ENCODE results near the gene RASGRF1. TPM values are rescaled to one million over a fixed set of nuclear protein-coding genes. Genes with fewer than 3 reads are reported as not detected.
A peak's percentile ranks its signal among the peaks of the same experiment; 100 is the strongest.

RASGRF1 gene
- total RNA-seq, 1 donor from 2014 or later: 7.4 TPM

DNA sequence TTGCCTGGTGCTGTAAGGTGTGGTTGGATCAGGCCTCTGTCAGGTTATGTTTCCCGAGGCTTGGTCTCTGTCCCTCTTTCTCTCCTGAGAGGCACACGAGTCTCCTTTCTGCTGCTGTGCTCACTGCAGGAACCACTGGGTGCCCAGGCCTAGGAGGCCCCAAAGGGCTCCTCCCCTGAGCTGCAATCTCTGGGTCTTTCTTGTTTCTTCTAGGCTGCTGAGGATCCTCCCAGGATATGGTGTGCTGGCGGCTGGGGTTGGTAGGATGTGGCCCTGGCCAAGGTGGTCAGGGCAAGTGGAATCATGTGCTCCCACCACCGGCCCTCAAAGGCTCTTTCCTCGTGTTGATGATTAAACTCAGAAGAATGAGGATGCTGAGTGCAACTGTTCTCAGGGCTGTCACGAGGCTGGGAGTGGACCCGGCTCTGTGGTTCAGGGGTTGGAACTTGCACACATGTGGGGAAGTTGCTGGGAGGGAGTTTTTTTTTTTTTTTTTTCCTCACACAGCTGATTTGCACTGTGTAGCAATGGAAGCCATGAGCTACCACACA lies 102.1 kb downstream of the RASGRF1 start:
- DNase-seq (ENCODE audit: low read depth): peak; percentile 100

GRCh38 chr15:78987556-78988360 lies 102.8 kb downstream of the RASGRF1 start:
- peak; percentile 35 for DNase-seq (ENCODE audit: low read depth)

DNA sequence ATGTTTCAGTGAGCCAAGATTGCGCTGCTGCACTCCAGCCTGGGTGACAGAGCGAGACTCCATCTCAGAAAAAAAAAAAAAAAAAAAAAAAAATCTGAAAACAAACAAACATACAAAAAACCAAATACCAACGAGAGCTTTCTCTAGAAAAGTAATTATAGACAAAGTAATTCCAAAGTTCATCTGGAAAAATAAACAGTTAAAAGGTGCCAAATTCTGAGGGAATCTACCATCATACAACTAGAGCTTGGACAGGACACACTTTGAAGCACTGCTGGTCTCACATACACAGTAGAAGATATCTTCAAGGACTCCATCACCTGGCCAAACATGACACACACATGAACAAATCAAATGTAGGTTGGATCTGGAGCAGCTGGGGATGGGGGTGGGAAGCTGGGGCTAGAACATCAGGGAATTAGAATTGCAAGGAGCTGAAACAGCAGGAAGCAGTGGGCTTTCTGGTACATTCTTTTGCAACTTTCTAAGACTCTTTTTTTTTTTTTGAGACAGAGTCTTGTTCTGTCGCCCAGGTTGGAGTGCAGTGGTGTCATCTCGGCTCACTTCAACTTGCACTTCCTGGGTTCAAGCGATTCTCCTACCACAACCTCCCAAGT lies 104.6 kb downstream of the RASGRF1 start:
- no peak for DNase-seq (ENCODE audit: low read depth)

DNA sequence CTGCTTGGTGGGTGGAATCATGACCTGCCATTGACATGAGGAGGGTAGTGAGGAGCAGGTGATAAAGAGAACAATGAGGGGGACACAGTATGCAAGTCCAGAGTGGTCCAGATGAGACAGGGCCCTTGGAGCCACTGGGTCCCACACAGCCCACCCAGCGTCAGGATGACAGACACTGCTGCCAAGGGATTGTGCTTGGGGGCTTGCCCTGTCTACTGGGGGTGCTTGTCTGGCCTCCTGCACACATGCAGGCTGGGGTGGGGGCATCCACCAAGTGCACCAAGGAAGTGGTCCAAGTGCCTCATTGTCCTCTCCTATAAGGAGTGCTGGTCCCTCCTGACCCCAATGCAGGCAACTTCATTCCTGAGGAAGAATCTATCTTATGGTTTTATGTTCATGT lies 106.5 kb downstream of the RASGRF1 start:
- no peak for DNase-seq (ENCODE audit: low read depth)

DNA sequence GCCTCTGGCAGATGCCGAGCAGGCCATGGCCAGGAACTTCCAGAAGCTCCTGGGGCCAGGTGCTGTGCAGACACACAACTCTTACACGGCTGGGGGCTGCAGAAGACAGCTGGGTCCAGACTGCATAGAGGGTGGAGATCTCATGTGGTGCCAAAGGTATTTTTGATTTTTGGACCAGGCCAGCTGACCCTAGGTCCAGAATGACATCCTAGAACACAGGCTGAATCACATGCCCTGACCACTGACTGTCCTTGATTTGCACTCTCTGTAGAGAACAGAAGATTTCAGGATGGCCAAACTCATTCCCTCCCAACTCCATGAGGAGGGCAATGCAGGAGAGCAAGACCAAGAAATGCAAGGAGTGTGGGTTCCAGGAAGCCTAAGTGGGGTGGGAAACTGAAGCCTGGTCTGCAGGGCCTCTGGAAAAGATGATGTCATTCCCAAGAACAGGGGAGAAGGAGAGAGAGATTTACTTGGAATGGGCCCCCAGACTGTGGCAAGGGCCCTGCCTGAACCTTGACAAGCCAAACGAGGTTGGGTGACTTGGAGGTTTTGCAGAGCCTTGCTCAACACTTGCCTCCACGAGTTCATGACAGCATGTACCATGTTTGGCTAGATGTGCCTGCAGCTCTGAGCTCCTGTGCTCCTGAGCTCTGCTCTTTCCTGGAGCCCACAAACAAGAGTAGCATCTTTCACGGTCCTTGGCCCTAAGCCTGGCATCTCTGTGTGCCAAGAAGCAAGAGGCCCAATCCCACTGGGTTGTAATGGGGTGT lies 107.2 kb downstream of the RASGRF1 start:
- DNase-seq (ENCODE audit: low read depth): peak; percentile 92

GRCh38 chr15:78982736-78983135 lies 107.8 kb downstream of the RASGRF1 start:
- no peak for DNase-seq (ENCODE audit: low read depth)

DNA sequence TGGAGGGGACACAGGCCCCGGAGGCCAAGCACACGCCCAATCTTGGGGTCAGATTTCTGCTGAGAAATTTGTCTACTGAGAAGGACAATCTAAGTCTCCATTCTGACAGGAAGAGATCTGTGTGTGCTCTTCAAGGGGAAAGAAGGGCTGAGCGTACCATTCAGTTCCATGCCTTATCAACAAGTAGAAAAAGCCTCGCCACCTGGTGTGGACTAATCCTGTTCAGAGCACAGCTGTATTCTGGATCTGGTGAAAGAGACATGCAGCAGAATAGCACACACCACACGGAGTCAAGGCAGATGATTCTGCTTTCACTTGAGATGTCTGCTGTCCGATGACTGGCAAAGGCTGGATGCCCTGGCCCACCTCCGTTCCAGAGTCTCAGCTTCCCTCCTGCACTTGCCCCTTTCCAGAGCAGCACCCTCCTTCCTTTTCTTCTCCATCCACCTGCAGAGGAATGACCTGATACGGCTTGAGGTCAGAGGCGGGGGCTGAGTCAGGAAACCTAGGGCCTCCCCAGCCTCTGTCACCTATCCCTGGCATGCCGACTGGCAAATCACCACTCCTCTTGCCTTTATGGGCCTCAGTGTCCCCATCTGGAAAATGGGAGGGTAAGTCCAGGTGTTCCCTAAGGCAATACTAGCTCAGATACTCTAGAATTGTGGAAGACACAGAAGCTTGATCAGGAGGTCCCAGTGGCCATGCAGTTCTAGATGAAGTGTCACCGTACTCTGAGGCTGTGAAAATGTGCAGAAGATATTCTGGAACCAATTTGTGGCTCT lies 108.9 kb downstream of the RASGRF1 start:
- peak; percentile 52 for DNase-seq (ENCODE audit: low read depth)

- DNase-seq (ENCODE audit: low read depth): peak; percentile 78
These were observed 110.9 kb downstream of the RASGRF1 start for GRCh38 chr15:78979456-78980320.

- no peak for DNase-seq (ENCODE audit: low read depth)
These were observed 111.9 kb downstream of the RASGRF1 start for GRCh38 chr15:78978601-78979179.

DNA sequence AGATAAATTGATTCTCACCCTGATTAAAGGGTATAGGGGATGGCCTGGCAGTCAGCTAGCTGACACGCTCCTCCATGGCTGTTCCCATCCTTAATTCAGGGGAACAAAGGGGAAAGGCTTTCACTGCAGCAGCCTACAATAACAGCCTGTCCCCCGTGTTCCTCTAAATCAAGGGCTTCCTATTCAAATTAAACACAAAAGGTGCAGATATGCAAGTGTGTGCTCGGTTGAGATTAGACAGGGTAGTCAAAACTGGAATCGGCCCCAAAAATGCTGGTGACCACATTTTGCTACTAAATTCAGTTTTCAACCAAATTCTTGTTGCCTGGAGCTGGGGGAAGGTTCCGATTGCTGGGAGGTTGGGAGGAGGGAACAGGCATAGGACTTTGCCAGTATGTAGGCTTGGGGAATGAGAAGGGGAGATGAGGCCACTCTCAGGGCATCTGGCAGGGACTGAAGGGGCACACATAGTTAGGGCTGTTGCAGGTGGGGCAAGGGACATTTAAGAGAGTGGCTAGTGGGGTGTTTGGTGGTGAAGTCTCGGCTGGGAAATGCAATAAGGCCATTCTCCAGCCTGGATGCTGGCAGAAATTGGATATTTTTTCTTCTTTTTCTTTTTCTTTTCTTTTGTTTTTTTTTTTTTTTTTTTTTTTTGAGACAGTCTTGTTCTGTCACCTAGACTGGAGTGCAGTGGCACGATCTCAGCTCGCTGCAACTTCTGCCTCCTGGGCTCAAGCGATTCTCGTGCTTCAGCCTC lies 112.8 kb downstream of the RASGRF1 start:
- DNase-seq (ENCODE audit: low read depth): no peak

DNA sequence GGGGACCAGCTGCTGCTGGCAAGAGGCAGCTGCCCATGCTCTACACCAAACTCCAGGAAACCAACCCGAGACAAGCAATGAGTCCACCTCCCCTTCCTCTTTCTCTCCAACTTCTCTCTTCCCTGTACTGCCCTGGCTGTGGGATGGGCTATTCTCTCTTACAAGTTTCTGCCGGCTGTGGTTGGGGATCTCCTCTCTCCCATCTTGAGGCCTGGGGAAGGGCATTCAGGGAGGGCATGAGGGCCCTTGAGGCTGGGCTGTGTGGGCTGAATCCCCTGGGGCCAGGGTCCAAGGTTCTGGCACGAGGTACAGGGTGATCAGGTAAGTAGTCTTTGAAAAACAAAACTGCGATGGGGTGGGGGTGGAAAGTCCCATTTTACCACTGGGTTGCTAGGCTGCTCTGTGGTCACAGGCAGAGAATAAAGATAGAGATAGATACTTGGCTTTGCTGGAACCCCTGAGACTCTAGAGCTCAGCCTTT lies 113.4 kb downstream of the RASGRF1 start:
- DNase-seq (ENCODE audit: low read depth): no peak

DNA sequence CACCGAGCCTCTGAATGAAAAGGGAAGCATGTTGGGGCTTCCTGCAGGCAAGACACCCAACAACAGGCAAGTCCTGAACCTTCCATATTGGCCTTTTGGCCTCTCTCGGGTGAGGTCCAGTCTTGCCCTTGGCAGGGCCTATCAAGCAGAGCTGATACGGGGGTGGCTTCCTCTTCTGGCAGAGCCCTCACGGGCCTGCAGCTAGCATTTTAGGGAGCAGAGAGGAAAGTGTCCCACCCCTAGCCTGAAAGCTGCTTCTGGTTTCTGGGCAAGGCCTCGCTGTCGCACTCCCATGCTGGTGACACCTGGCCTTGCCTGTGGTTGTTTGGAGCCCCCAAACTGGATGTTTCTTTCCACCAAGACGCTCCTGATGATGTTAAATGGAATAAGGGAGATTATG lies 113.9 kb downstream of the RASGRF1 start:
- DNase-seq (ENCODE audit: low read depth): peak; percentile 44

DNA sequence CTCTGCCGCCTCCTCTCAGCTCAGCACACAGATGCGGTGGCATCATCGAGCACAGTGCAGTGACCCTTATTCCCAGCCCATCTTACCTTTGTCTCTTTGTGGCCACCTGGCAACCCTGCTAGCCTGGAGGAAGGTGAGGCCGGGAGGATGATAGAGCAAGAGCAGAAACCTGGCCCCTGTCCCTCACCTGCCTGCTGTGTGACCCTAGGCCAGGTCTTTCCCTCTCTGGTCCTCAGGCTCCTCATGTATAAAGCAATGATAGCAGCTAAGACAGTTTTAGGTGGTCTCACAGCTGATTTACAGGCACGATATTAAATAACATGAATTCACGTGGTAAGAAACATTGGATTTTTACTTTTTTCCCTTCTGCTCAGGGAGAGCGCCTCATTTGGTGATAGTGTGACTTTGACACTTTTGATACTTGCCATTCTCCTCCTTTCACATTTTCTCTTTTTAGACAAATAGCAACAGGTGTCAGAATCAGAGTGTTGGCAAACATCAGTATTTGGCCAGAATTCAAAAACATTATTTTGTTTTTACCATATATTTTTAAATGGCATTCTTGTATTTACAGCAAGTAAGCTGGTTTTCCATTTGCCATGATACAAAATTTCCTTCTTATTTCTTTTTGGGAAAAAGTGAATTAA lies 116.2 kb downstream of the RASGRF1 start:
- DNase-seq (ENCODE audit: low read depth): peak; percentile 39

- DNase-seq (ENCODE audit: low read depth): no peak
These were observed 120.8 kb downstream of the RASGRF1 start for GRCh38 chr15:78969687-78970349.

DNA sequence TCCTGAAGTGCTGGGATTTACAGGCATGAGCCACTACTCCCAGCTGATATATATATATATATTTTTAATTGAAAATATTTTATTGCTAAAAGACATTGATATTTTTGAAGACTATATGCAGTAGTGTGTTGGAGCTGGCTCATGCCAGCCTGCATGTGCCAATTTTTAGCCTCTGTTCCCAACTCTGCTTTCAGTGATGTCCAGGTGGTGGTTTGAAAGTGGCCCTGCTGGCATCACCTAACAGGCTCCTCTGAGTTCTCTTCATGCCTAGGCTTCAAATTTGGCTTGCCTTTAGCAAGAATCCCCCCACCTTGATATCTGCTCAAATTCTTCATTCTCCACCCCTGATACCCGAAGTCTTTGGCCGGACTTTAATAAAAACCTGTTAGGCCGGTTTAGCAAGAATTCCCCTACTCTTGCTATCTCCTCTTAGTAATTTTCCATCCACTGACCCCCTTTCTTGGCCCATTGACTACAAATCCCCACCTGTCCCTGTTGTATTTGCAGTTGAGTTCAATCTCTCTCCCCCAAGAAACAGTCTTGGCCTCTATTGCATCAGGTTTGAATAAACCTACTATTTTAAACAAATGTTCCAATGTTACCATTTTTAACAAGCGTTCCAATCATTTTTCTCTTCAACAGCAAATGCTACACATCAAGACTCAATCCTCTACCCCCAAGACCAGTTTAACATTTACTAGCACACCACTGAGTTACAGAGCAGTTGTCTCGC lies 121.9 kb downstream of the RASGRF1 start:
- no peak for DNase-seq (ENCODE audit: low read depth)

DNA sequence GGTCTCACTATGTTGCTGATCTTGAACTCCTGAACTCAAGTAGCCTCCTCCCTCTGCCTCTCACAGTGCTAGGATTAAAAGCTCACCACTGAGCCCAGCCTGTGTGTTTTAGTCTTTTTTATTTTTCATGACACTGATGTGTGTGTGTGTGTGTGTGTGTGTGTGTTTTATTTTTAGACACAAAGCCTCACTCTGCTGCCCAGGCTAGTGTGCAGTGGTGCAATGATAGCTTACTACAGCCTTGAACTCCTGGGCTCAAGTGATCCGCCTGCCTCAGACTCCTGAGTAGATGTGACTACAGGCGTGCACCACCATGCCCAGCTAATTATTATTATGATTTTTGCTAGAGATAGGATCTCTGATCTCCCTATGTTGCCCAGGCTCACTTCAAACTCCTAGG lies 122.5 kb downstream of the RASGRF1 start:
- DNase-seq (ENCODE audit: low read depth): no peak

- DNase-seq (ENCODE audit: low read depth): no peak
These were observed 130.3 kb downstream of the RASGRF1 start for GRCh38 chr15:78960308-78960707.

All from myocyte (in vitro differentiated cells).